HK-2 (cell line): ENCODE results near the gene LRRC31.

ENCODE experiments used
- DNase-seq: peaks from one replicate; pipeline ENCODE4 v3.0.0-alpha.2; 2018; ENCODE audit not compliant: unreplicated experiment

Gene LRRC31

GRCh38 chr3:169863458-169863899 lies 6.3 kb downstream of the LRRC31 start:
- DNase-seq: peak; percentile 78

DNA sequence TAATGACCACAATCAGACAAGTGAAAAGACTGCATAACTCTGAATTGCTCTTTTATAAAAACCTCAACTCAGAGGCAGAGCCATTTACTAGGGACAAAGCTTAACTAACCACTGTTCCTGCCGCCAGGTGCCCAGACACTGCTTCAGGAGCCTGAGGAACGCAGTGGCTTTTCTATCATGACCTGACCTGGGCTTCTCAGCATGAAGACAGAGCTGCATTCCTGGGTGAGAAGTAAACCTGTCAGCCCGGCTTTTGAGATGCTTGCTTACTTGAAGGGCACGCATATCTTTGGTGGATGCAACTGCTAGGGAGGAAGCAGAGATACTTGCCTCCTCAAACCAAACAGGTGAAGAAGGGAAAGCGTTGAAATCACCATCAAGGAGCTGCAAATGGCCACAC lies 7.9 kb downstream of the LRRC31 start:
- no peak for DNase-seq

DNA sequence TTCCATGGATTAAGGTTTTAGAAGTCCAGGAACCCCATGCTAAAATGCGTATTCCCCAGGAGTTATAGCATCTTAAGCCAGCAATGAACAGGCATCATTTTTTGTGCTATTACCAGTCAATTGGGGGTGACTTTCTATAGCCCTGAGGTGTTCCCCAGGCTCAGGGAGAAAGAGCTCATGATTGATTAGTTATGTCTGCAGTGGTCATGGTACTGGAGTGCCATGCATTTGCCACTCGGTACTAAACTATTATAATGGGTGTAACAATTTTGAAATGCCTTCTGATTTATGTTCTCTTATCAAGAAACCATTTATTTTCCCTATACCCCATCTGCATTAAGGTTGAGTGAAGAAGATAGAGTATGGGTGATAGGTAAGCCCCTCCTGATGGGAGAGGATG lies 11.9 kb downstream of the LRRC31 start:
- no peak for DNase-seq

DNA sequence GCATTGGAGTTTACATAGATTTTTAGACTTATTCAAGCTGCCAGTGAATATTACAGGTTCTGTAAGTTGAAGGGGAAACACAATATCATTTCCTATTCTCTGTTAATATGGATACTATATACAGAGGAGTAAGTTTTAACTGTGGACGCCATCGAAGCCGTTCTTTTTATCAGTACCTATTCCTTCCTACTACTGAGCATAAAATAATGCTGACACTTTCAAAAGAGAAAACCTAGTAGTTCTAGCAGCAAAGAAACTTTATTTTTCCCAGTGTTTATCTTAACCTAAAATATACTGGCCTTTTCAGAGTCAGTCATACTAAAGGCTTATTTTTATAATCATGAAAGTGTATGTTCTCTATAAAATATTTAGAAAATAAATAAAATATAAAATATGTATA lies 14.2 kb downstream of the LRRC31 start:
- DNase-seq: no peak

DNA sequence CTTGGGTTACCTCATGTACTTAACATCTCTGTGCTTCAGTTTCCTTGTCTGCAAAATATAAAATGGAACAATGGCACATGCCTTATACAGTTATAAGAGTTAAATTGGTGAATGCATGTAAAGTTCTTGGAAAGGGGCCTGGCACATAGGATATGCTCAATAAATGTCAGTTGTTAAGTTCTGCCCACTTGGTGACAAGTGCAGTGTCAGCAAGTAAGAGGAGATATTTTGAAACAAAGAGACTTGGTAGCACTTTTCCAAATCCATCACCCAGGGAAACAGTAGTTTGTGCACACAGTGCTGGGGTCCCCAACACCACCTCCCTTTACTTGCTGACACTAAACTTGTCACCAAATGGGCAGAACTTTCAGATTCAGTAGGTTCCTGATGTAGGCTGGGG lies 19.1 kb downstream of the LRRC31 start:
- no peak for DNase-seq

DNA sequence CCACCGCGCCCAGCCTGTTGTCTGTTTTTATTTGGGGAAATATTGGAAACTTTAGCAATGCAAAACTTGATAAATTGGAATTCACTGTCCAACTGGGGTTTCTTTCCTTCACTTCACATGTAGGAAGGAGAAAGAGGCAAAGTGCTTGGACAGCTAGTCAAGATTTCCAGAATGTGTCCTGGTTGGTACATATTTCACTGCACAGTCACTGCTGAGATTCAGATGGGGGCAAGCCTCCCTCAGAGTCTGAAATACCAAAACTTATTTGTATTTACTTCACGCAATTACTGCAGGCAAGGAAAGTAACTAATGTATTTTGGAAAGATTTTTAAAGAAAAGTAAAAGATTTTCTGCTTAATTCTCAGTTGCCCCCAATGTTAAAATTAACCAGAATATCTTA lies 21.0 kb downstream of the LRRC31 start:
- DNase-seq: no peak

DNA sequence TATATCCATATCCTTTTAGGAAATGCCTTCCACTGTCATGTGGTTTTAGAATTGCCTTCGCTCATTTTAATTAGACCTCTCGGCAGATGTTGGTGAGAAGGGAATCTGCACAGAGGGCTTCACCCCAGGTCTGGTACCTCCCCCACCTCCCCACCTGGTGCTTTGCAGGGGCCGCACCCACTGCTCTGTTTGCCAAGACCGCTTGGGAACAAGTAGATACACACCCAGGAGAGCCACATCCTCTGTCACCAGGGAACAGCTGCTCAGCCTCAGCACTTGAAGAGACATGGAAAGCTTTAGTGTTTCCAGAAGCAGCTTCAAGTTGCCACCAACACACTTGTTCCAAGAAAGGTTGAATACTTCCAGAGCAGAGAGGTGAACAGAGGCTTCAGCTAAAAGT lies 21.8 kb downstream of the LRRC31 start:
- no peak for DNase-seq

DNA sequence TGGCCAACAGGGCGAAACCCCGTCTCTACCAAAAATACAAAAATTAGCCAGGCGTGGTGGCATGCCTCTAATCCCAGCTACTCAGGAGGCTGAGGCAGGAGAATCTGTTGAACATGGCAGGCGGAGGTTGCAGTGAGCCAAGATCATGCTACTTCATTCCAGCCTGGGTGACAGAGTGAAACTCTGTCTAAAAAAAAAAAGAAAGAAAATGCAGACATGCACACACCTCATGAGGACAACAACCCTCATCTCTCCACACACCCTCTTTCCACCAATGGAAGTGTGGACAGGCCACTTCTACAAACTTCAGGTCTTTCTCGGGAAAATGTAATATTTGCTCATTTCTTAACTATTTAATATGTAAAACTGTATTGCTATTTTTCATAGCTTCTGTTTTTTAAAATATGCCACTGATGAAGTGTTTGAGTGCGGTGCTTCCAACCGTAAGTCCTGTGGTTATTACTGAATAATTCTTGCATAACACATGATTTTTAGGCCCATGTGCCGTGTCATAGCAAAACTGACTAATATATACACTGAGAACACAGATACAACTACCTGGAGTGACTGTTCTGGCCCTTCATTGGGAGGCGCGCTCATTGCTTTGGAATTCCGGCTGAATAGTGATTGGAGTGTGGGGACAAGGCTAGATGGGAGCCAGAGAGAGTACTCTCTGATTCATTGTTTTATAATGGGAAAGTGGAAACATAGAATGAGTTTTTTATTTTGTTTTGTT lies 23.1 kb downstream of the LRRC31 start:
- peak; percentile 77 for DNase-seq

DNA sequence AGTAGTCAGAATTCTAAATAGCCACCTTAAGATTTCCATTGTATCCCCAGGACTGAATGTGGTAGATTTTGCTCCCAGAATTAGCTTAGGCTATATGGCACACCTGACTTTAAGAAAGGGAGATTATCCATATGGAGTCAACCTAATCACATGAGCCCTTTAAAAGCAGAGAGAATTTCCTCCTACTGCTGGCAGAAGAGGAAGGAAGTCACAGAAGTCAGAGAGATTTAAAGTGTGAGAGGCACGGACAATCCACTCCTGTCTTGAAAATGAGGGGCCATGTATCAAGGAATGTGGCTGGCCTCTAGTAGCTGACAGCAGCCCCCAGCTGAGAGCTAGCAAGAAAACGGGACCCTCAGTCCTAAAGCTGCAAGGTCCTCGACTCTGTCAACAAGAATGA lies 26.8 kb downstream of the LRRC31 start:
- no peak for DNase-seq

- DNase-seq: no peak
Observed at GRCh38 chr3:169841171-169841570, 28.6 kb downstream of the LRRC31 start.

DNA sequence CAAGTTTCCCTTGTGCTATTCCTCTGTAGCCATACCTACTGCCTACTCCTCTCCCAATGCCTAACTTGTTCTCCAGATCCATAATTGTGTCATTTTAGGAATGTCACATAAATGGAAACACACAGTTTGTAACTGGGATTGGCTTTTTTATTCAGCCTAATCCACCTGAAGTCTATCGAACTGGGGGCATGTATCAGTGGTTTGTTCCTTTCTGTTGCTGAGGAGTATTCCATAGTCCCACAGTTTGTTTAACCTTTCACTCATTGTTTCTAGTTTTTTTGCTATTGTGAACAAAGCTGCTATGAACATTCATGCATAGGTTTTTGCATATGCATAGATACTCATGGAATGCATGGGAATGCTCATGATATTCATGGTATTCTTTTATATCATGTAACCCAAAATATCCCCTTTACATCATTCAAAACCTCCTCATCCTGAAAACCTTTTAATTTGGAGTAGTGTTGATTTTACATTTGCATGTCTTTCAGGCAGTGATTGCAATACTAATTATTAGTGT lies 31.2 kb downstream of the LRRC31 start:
- DNase-seq: no peak

- DNase-seq: no peak
Observed at GRCh38 chr3:169836942-169837275, 32.8 kb downstream of the LRRC31 start.

GRCh38 chr3:169836078-169836941 lies 33.4 kb downstream of the LRRC31 start:
- no peak for DNase-seq

DNA sequence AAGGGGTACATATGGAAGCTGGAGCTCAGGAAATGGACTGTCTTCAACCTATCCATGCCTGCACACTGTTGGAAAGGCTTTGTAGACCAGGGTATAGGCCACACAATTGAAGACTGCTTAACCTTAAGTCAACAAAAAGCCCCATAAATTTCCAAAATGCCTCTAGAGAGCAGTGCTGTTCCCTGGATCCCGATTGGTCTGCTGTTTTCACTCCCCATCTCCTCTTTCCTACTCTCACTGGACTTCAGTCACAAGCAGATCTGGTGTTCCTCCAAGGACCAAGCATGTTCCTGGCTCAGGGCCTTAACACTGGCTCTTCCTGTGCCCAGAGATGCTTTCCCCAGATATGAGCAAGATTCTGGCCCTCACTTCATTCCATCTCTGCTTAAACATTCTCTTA lies 34.2 kb downstream of the LRRC31 start:
- DNase-seq: no peak

GRCh38 chr3:169827712-169828111 lies 42.0 kb downstream of the LRRC31 start:
- DNase-seq: no peak

- DNase-seq: no peak
Observed at GRCh38 chr3:169825316-169825715, 44.4 kb downstream of the LRRC31 start.

DNA sequence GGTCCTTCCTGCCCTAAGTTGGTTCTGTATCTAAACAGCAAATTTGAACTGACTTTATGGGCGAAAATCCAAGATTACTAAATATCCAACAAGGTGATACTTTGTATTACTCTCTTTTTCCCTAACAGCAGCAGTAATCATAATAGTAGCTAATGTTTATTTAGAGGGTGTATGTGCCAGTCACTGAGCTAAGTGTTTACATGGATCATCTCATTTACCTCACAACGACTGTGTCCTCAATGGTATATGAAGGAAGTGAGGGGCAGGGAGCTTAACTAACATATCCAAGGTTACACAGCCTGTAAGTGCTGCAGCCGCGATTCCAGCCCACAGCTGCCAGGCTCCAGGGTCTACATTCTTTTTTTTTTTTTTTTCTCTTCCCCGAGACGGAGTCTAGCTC lies 46.8 kb downstream of the LRRC31 start:
- DNase-seq: no peak

DNA sequence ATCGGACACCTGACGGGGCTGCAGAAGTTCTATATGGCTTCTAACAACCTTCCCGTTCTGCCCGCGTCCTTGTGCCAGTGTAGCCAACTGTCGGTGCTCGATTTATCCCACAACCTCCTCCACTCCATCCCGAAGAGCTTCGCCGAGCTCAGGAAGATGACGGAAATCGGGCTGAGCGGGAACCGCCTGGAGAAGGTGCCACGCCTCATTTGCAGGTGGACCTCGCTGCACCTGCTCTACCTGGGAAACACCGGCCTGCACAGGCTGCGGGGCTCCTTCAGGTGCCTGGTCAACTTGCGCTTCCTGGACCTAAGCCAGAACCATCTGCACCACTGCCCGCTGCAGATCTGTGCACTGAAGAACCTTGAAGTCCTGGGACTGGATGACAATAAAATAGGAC lies 47.2 kb downstream of the LRRC31 start:
- DNase-seq: no peak

- DNase-seq: no peak
Observed at GRCh38 chr3:169822091-169822490, 47.6 kb downstream of the LRRC31 start.

- no peak for DNase-seq
Observed at GRCh38 chr3:169818316-169818715, 51.4 kb downstream of the LRRC31 start.

DNA sequence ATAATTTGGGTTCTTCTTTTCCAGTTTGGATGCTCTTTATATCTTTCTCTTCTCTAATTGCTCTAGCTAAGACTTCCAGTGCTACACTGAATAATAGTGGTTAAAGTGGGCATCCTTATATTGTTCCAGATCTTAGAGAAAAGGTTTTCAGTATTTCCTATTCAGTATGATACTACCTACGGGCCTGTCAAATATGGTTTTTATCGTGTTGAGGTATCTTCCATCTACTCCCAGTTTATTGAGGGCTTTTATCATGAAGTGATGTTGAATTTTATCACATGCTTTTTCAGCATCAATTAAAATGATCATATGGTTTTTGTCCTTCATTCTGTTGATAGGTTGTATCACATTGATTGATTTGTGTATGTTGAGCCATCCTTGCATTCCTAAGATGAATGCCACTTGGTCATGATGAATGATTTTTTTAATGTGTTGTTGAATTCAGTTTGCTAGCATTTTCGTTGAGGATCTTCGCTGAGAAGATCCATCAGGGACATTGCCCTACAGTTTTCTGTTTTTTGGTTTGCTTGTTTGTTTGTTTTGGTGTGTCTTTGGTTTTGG lies 54.1 kb downstream of the LRRC31 start:
- no peak for DNase-seq

GRCh38 chr3:169813757-169814517 lies 55.8 kb downstream of the LRRC31 start:
- DNase-seq: no peak
